ENCODE data around the gene SLC30A2.

- TF ChIP-seq CTCF (IDR thresholded peaks at IDR 0.05): no peak
- no peak for TF ChIP-seq ZFX (IDR thresholded peaks at IDR 0.05; ENCODE audit: borderline replicate concordance)
Measured at GRCh38 chr1:26017606-26018005, 28.3 kb downstream of the SLC30A2 start.

Data from 22Rv1 (cell line).